AG04450 (cell line): ENCODE data around the gene KRT10. TPM values are rescaled to one million over a fixed set of nuclear protein-coding genes. Genes with fewer than 3 reads are reported as not detected.

Source experiments
- CTCF ChIA-PET: fragments of 300-600, 350-600 bp; formaldehyde crosslinking; extraction: SDS; loops from one replicate; lab custom pipeline; 2022; ENCODE audit warnings: antibody characterized with exemption, inconsistent platforms; lab: Charles Lee
- POLR2A ChIA-PET: fragments of 350-600 bp; formaldehyde crosslinking; extraction: SDS; loops from one replicate; lab custom pipeline; 2021; ENCODE audit warnings: antibody characterized with exemption, inconsistent platforms; lab: Yijun Ruan, JAX
- DNase-seq: peaks from one replicate; pipeline ENCODE4 v3.0.0-alpha.2; 2011; ENCODE audit warnings: low read depth, low spot score
- H3K27ac ChIP-seq: one replicate; pipeline ENCODE4 v1.5.1; 2012; ENCODE audit warnings: low read depth, low read length, control low read depth
- H3K27me3 ChIP-seq: one replicate; pipeline ENCODE4 v1.6.0; 2012; ENCODE audit warnings: low read length; ENCODE audit not compliant: control insufficient read depth, insufficient read depth
- H3K4me3 ChIP-seq: 2 replicates; pipeline ENCODE4 v1.5.1; 2011; ENCODE audit warnings: mild to moderate bottlenecking, low read depth, low read length, control low read depth
- H3K9me3 ChIP-seq: 2 replicates; pipeline ENCODE4 v1.5.1; 2012; ENCODE audit warnings: low read length; ENCODE audit not compliant: control insufficient read depth, insufficient read depth
- polyA plus RNA-seq: library from polyadenylated mRNA; depleted of rRNA; stranded (reverse); fragments of >200 nt; gene quantifications from 2 replicates; pipeline ENCODE4 v1.2.3, GENCODE V29; 2011
- TF ChIP-seq, protein P1 (sequence below): IDR thresholded peaks from 2 replicates; pipeline ENCODE4 v1.5.1; 2011; ENCODE audit warnings: low read depth, low read length, control low read depth, inconsistent platforms

Gene KRT10
- polyA plus RNA-seq, 1 experiment: 35.8 TPM

DNA sequence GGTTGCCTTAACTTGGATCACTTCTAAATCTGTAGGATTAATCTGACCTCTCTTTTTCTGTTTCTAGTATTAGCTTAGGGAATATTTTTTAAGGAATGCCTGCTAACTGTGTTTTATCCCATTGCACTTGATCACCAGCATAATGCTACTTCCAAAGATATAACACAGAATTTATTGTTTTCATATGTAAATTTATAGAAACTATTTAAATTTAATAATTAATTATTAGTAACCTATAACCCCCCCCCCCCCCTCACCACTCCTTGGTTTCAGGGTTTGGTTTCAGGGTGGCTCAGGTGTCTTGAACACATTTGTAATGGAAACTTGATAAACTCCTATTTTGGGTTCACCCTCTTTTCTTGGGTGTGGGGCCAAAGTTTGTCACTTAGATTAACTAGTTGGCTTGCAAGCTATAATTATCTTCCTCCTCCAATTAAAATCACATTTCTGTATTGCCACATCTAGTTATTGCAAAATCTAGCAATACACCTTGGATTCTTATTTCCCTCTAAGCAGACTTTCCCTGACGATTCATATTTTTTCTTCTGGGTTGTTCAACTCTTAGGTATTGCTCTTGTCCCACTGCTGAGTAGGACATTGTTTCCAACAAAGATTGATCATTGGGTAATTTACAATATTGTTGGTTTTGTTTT is 26.3 kb upstream of the KRT10 start:
- H3K9me3 ChIP-seq: no peaks in the 10 kb centered on the region
- CTCF ChIA-PET: interaction anchor here (1.5 to 3.5 kb wide), 4 partner anchors 700 to 817 kb away, joined by 5 to 12 read pairs (median 6); no protein-coding TSS in a partner anchor
- TF ChIP-seq, protein P1, sequence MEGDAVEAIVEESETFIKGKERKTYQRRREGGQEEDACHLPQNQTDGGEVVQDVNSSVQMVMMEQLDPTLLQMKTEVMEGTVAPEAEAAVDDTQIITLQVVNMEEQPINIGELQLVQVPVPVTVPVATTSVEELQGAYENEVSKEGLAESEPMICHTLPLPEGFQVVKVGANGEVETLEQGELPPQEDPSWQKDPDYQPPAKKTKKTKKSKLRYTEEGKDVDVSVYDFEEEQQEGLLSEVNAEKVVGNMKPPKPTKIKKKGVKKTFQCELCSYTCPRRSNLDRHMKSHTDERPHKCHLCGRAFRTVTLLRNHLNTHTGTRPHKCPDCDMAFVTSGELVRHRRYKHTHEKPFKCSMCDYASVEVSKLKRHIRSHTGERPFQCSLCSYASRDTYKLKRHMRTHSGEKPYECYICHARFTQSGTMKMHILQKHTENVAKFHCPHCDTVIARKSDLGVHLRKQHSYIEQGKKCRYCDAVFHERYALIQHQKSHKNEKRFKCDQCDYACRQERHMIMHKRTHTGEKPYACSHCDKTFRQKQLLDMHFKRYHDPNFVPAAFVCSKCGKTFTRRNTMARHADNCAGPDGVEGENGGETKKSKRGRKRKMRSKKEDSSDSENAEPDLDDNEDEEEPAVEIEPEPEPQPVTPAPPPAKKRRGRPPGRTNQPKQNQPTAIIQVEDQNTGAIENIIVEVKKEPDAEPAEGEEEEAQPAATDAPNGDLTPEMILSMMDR: no peak
- H3K27me3 ChIP-seq: no peaks in the 10 kb centered on the region
- POLR2A ChIA-PET: no interaction called here
- no peak overlapping the region for H3K27ac ChIP-seq
- no peak overlapping the region for H3K4me3 ChIP-seq
- DNase-seq: no peak

DNA sequence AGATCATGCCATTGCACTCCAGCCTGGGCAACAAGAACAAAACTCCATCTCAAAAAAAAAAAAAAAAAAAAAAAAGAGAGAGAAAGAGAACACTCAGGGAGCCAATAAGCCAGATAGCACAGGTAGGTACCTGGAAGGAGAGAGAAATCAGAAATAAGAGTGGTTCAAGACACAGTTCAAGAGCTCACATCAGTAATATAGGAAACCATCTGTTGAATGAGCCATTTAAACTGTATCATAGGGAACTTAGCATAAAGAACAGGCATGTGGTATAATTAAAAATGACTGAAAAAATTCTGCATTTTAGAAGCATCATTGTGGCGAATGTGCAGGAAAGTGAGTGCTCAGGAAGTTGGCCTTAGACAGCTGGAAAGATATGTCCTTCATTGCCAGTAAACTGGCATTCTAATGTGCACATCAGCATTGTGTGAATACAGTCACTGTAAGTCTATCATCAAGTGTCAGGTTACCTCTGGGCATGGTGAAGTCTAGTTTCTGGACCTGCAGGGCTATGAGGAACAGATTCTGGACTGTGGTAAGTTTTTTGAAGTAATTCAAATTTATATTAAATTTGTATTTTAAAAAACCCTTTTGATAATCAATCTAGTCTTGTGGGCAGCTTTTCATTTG is 24.2 kb upstream of the KRT10 start:
- POLR2A ChIA-PET: interaction anchor here (0.6 kb wide), 1 partner anchor 28 kb away, joined by 4 read pairs; no protein-coding TSS in a partner anchor
- CTCF ChIA-PET: interaction anchor here (1.8 to 3.5 kb wide), 3 partner anchors 702 to 816 kb away, joined by 7 to 12 read pairs (median 9); no protein-coding TSS in a partner anchor
- Histone ChIP-seq H3K4me3 (no peak overlapping the region), H3K9me3 (no peaks in the 10 kb centered on the region), H3K27me3 (no peaks in the 10 kb centered on the region), H3K27ac (no peak overlapping the region)
- DNase-seq: no peak
- TF ChIP-seq, protein P1: no peak

DNA sequence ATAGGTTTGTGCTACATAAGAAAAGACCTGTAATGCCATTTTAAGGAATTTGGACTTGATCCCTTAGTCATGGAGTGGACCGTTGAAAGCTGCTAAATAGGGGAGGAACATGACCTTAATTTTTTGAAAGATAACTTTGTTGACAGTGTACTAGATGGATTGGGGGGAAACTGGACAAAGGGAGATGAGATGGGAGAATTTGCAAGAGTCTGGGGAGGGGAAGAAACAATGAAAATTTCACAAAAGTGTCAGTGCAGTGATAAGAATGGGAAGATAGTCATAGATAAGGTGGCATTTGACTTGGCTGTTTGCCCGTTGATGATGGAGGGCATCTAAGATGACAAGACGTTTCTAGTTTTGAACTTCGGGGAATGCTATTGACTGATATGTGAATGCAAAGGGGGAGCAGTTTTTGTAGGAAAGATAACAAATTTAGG is 22.3 kb upstream of the KRT10 start:
- DNase-seq: no peak
- POLR2A ChIA-PET: no interaction called here
- Histone ChIP-seq H3K4me3 (no peak overlapping the region), H3K27me3 (no peaks in the 10 kb centered on the region), H3K9me3 (no peaks in the 10 kb centered on the region), H3K27ac (no peak overlapping the region)
- CTCF ChIA-PET: interaction anchor here (1.7 to 2.2 kb wide), 3 partner anchors 704 to 818 kb away, joined by 6 to 9 read pairs (median 6); no protein-coding TSS in a partner anchor
- TF ChIP-seq, protein P1: no peak

DNA sequence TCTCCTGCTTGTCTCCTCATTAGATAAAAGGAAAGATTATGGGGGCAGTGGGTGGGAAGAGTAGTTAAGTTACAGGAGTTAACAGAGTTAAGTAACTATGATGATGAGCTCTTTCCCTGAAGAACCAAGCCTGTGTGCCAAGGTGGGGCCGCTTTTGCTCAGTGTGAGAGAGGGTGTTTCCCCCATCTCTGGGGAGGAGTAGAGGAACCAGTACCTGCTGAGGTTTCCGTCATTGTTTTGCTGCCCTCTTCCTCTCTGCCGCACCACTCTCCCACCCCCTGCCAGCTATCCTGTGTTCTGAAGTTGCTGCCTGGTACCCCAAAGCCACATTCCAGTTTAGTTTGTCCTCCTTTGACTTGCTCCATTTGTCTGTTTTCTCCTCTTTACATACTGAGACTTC is 20.8 kb upstream of the KRT10 start:
- TF ChIP-seq, protein P1: no peak
- Histone ChIP-seq H3K27me3 (no peaks in the 10 kb centered on the region), H3K9me3 (no peaks in the 10 kb centered on the region), H3K4me3 (no peak overlapping the region), H3K27ac (no peak overlapping the region)
- no peak for DNase-seq
- ChIA-PET POLR2A (no interaction called here), CTCF (interaction anchor here (1.1 to 1.2 kb wide), 2 partner anchors 819 to 822 kb away, joined by 3 to 6 read pairs; no protein-coding TSS in a partner anchor)

DNA sequence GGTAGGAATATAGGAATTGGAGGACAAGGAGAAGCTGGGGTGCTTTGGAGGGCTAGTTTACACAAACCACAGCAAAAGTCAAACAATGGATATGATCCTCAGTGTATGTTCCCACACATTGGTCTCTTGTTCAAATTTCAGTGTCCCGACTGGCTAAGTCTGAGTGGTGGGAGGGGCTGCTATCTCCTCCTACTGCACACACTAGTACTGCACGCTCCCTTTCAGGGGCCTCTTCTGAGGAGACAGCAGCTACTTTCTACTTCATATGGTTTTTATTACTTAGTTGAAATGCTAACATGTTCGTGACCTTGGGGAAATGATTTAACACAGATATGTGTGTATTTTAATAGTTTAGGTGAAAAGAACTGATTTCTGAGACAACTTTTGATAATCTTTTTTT is 18.8 kb upstream of the KRT10 start:
- no peak overlapping the region for H3K4me3 ChIP-seq
- H3K27me3 ChIP-seq: no peaks in the 10 kb centered on the region
- ChIA-PET CTCF (no interaction called here), POLR2A (interaction anchor here (1.1 kb wide), 1 partner anchor 22 kb away, joined by 3 read pairs; no protein-coding TSS in a partner anchor)
- no peak overlapping the region for H3K27ac ChIP-seq
- no peak for DNase-seq
- H3K9me3 ChIP-seq: no peaks in the 10 kb centered on the region
- TF ChIP-seq, protein P1: no peak
